Measurements from ENCODE around the gene FYN. TPM values are rescaled to one million over a fixed set of nuclear protein-coding genes. Genes with fewer than 3 reads are reported as not detected.
A peak's percentile ranks its signal among the peaks of the same experiment; 100 is the strongest.

Gene FYN
- total and polyA plus RNA-seq, 2 of the 8 experiments (the other 6 are each of a cell fraction or from before 2014, with no cell fraction given) = 46.8 to 97.2 TPM

DNA sequence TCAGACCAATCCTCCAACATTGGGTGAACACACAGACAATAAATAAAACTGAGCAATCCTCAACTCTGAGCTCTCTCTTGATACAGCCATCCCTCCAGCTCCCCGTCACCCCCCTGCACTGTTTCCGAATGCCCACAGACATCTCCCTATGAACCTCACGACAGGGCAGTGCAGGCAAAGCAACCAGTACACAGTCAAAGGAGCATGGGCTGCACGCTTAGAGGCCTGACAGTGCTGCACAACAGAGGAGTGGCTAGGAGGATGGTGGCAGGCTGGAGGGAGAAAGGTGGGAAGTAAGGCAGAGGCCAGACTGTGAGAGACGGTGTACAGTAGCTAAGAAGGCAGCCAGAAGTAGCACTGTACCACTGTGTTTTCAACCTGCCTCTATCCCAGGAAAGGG is 24.0 kb downstream of the FYN start:
- Histone ChIP-seq H3K23ac (ENCODE audit: insufficient read length) (no peak overlapping the region), H2BK5ac (ENCODE audit: low read depth, low read length) (no peak overlapping the region; the same call in 1 of the 2 replicates), H4K5ac (ENCODE audit: insufficient read length, low read depth, low read length) (no peak overlapping the region), H3K4ac (replicated peaks; ENCODE audit: insufficient read length, low read depth, low read length) (no peak overlapping the region), H2AFZ (ENCODE audit: low read length) (no peak overlapping the region), H3K18ac (ENCODE audit: extremely low read depth, low read length) (no peak overlapping the region), H3K9ac (replicated peaks in 1 of 4; ENCODE audit: extremely low read depth in 1 of 4, low read depth in 3 of 4, low read length in 3 of 4) (no peak overlapping the region), H4K91ac (replicated peaks; ENCODE audit: insufficient read length, low read length) (no peak overlapping the region), H3K56ac (replicated peaks; ENCODE audit: insufficient read length, low read depth, low read length) (no peak overlapping the region), H3K23me2 (ENCODE audit: low read depth, low read length) (no peaks in the 10 kb centered on the region), H2AK5ac (ENCODE audit: low read depth, low read length) (0 out of 2 replicates have a peak overlapping the region, but pooled peaks have one; percentile 57), H3K27ac (ENCODE audit: low read depth, low read length) (no peak overlapping the region), H3K4me3 (ENCODE audit: extremely low read depth in 1 of 4, insufficient read depth in 2 of 4, low read depth in 3 of 4, low read length in 4 of 4) (no peak overlapping the region), H3K79me1 (ENCODE audit: low read depth, low read length) (peaks cover 21% of the 10 kb centered on the region; the same call in 1 of the 2 replicates), H4K20me1 (replicated peaks in 1 of 2; ENCODE audit: control insufficient read depth in 1 of 2, insufficient read depth in 2 of 2, low read length in 2 of 2) (peaks cover 0 to 21% of the 10 kb centered on the region in 2 experiments), H2BK15ac (ENCODE audit: low read length) (no peak overlapping the region), H3K9me3 (ENCODE audit: insufficient read depth in 2 of 2, low read depth in 1 of 2, low read length in 1 of 2) (no peaks in the 10 kb centered on the region), H3K27me3 (replicated peaks in 1 of 4; ENCODE audit: control insufficient read depth in 3 of 4, extremely low read depth in 1 of 4, insufficient read depth in 3 of 4, low read length in 3 of 4) (no peaks in the 10 kb centered on the region), H3K36me3 (ENCODE audit: control insufficient read depth in 2 of 4, insufficient read depth in 4 of 4, low read length in 3 of 4) (no peaks in the 10 kb centered on the region), H4K8ac (ENCODE audit: extremely low read depth, insufficient read depth, low read length) (no peak overlapping the region), H2BK20ac (ENCODE audit: low read length) (no peak overlapping the region), H3K14ac (ENCODE audit: insufficient read length) (no peak overlapping the region), H3K79me2 (ENCODE audit: control insufficient read depth in 1 of 2, insufficient read depth in 2 of 2, low read length in 2 of 2) (peaks cover 4 to 70% of the 10 kb centered on the region in 2 experiments; a peak in 2 of 4 replicates), H2BK120ac (replicated peaks; ENCODE audit: low read depth, low read length) (no peak overlapping the region), H2BK12ac (ENCODE audit: low read depth, low read length) (peak overlapping the region; percentile 12; the same call in 1 of the 2 replicates), H3K4me1 (replicated peaks in 1 of 4; ENCODE audit: control insufficient read depth in 3 of 4, insufficient read depth in 4 of 4, low read length in 3 of 4) (peaks cover 11 to 33% (median 21%) of the 10 kb centered on the region in 4 experiments), H3K4me2 (ENCODE audit: insufficient read depth in 1 of 2, low read depth in 2 of 2, low read length in 2 of 2) (no peak overlapping the region)
- no peak for DNase-seq (ENCODE audit: low read depth in 1 of 2, low spot score in 2 of 2)
- CTCF ChIA-PET (ENCODE audit: partially characterized antibody) = interaction anchor here (1.1 to 1.8 kb wide), 5 partner anchors 9 to 127 kb away, joined by 3 to 7 read pairs (median 4); no protein-coding TSS in a partner anchor
- no peak for FAIRE-seq
- 80% methylated on average over 5 of the region's 5 CpGs; no CpG with 5 or more reads in 1 of the 2 experiments for WGBS, 2 experiments (ENCODE audit: extremely low coverage in 1 of 2, insufficient coverage in 1 of 2, insufficient read length in 1 of 2, insufficient replicate concordance in 2 of 2, low coverage in 1 of 2, low lambda C conversion rate in 2 of 2, missing lambda C conversion rate in 1 of 2)
- POLR2A ChIA-PET (ENCODE audit: partially characterized antibody) = interaction anchor here (1.0 to 1.9 kb wide), 2 partner anchors 9 to 24 kb away, joined by 3 to 5 read pairs; partner anchors contain the start of gene FYN
- TF ChIP-seq ASH2L (IDR thresholded peaks at IDR 0.05; ENCODE audit: low read length) = no peak
- TF ChIP-seq FOSL1 (IDR thresholded peaks at IDR 0.05; ENCODE audit: insufficient read depth, low read depth, low read length) = no peak
- no peak for TF ChIP-seq EGR1 (IDR thresholded peaks at IDR 0.05; ENCODE audit: borderline replicate concordance, low read depth, low read length)
- no peak for TF ChIP-seq CBX5 (IDR thresholded peaks at IDR 0.05; ENCODE audit: low read depth, low read length)
- no peak for TF ChIP-seq POU5F1 (IDR thresholded peaks at IDR 0.05; ENCODE audit: low read depth, low read length)
- TF ChIP-seq CHD2 (IDR thresholded peaks at IDR 0.05; ENCODE audit: low read length) = no peak
- TF ChIP-seq MAFK (IDR thresholded peaks at IDR 0.05; ENCODE audit: low read depth, low read length) = no peak
- no peak for TF ChIP-seq ZNF274 (IDR thresholded peaks at IDR 0.05; ENCODE audit: borderline replicate concordance, extremely low read depth, low read length)
- TF ChIP-seq RAD21 (IDR thresholded peaks at IDR 0.05 in 1 of 2, conservative IDR thresholded peaks at IDR 0.05 in 1 of 2; ENCODE audit: low read depth in 2 of 2, low read length in 2 of 2) = no peak
- TF ChIP-seq, protein P1, sequence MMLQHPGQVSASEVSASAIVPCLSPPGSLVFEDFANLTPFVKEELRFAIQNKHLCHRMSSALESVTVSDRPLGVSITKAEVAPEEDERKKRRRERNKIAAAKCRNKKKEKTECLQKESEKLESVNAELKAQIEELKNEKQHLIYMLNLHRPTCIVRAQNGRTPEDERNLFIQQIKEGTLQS (IDR thresholded peaks at IDR 0.05; ENCODE audit: insufficient read depth, low read depth, low read length) = no peak
- no peak for TF ChIP-seq CREB1 (IDR thresholded peaks at IDR 0.05)
- TF ChIP-seq, protein P2, sequence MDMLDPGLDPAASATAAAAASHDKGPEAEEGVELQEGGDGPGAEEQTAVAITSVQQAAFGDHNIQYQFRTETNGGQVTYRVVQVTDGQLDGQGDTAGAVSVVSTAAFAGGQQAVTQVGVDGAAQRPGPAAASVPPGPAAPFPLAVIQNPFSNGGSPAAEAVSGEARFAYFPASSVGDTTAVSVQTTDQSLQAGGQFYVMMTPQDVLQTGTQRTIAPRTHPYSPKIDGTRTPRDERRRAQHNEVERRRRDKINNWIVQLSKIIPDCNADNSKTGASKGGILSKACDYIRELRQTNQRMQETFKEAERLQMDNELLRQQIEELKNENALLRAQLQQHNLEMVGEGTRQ (IDR thresholded peaks at IDR 0.05; ENCODE audit: low read length) = no peak
